Left lung (tissue), 14 donors: ENCODE measurements around the gene ZNF547. TPM values are rescaled to one million over a fixed set of nuclear protein-coding genes. Genes with fewer than 3 reads are reported as not detected.

Source experiments
- ATAC-seq: fragments of 200-7000 bp; cut with Tn5 transposase; one replicate; pipeline ENCODE4 v1.9.1; 2020; ENCODE audit warnings: moderate library complexity
- DNase-seq, 4 donors: peaks; one replicate each; pipeline ENCODE4 v3.0.0-alpha.2; 2013 to 2020
- H3K27ac ChIP-seq, 2 donors: fragments of 200-600 bp; sonication (generic) in 1 of 2; one replicate each; pipeline versions ENCODE4 v1.5.0 to v1.8.0; 2020 to 2021
- H3K27me3 ChIP-seq, 2 donors: fragments of 200-600 bp; sonication (generic) in 1 of 2; one replicate each; pipeline versions ENCODE4 v1.5.0 to v1.8.0; 2020 to 2021
- H3K36me3 ChIP-seq, 2 donors: fragments of 200-600 bp; sonication (generic) in 1 of 2; one replicate each; pipeline versions ENCODE4 v1.5.0 to v1.8.0; 2020 to 2021
- H3K4me1 ChIP-seq, 2 donors: fragments of 200-600 bp; one replicate each; pipeline ENCODE4 v1.8.0; 2021
- H3K4me3 ChIP-seq, 2 donors: fragments of 200-600 bp; sonication (generic) in 1 of 2; one replicate each; pipeline versions ENCODE4 v1.5.0 to v1.8.0; 2020 to 2021; ENCODE audit warnings: mild to moderate bottlenecking in 1 of 2
- H3K9me3 ChIP-seq, 2 donors: fragments of 200-600 bp; sonication (generic) in 1 of 2; one replicate each; pipeline versions ENCODE4 v1.5.0 to v1.8.0; 2020 to 2021
- CTCF ChIP-seq, 2 donors: fragments of 200-600 bp; sonication (generic) in 1 of 2; IDR thresholded peaks; one replicate each; pipeline versions ENCODE4 v1.5.0 to v1.8.0; 2021; ENCODE audit warnings: antibody characterized with exemption in 2 of 2
- intact Hi-C, 2 donors: fragments of 100-400 bp; cut with DNase I; formaldehyde crosslinking; loops; one replicate each; pipeline versions ENCODE4 v1.11.2 to v1.14.2; 2022
- long read RNA-seq, 12 donors: library from polyadenylated mRNA in 2 of 12; unstranded in 2 of 12; transcript quantifications; one replicate each; pipeline ENCODE4 v2.0.0 and lab custom pipeline, GENCODE V29; 2019 to 2026
- polyA plus RNA-seq, 6 donors: library from polyadenylated mRNA; unstranded; fragments of 120-200 nt; gene quantifications; one replicate each; pipeline ENCODE4 v1.2.1, GENCODE V29; 2013; ENCODE audit not compliant: insufficient read length in 6 of 6
- total RNA-seq, 2 donors: library from RNA; stranded (reverse); fragmentation: NEBNext Ultra II Directional; extraction: Animal tissue kit (Norgen Biotek cat#: 25700); gene quantifications; one replicate each; pipeline ENCODE4 v1.2.1, GENCODE V29; 2021
- donor health status: DM: no; HTN: yes; CAD: no.
- donor health status: DM: no; HTN: no; CAD: no.

Gene ZNF547
- 1 to 10 TPM; 2.3 to 3.0 TPM for total RNA-seq
- 1 to 10 TPM; 5.0 to 8.2 (median 6.3) TPM for polyA plus RNA-seq
- long read RNA-seq, donor 1 = 0 reads
- long read RNA-seq, donor 2 = 0 reads
- long read RNA-seq, donor 3 = 0 reads
- long read RNA-seq, donor 4, partial matches to known transcripts = 0 of 1 reads
- long read RNA-seq, donor 4, other reads (novel, unspliced or antisense) = 0 of 1 reads
- long read RNA-seq, donor 5, partial matches to known transcripts = 0 of 1 reads
- long read RNA-seq, donor 5, other reads (novel, unspliced or antisense) = 0 of 1 reads
- long read RNA-seq, donor 6, partial matches to known transcripts = 0 of 1 reads
- long read RNA-seq, donor 6, other reads (novel, unspliced or antisense) = 0 of 1 reads
- long read RNA-seq, donor 7, partial matches to known transcripts = 0 of 1 reads
- long read RNA-seq, donor 7, other reads (novel, unspliced or antisense) = 0 of 1 reads
- long read RNA-seq, donor 8 = 0 reads
- long read RNA-seq, donor 9 = 0 reads
- long read RNA-seq, donor 10, partial matches to known transcripts = 0 of 1 reads
- long read RNA-seq, donor 10, other reads (novel, unspliced or antisense) = 1 of 1 reads
- long read RNA-seq, donor 11 = 0 reads
- long read RNA-seq, donor 12 = 0 reads

GRCh38 chr19:57362997-57363687, at the start of gene ZNF547, which contains the start of gene TRAPPC2B:
TSS of gene ZNF547 (plus strand) at chr19:57363551. CDS start at chr19:57368556, 5,005 bp downstream.
TSS of gene TRAPPC2B (plus strand) at chr19:57363551. CDS start at chr19:57364834, 1,283 bp downstream.
- H3K27me3 ChIP-seq = no peaks in the 10 kb centered on the region
- peaks cover 0 to 44% of the 10 kb centered on the region in 2 donors for H3K9me3 ChIP-seq
- peaks cover 5 to 19% of the 10 kb centered on the region in 2 donors for H3K4me1 ChIP-seq
- peak; percentile 94 to 100 (median 100) for DNase-seq
- no peak for TF ChIP-seq CTCF (IDR thresholded peaks at IDR 0.05)
- peak within 1 kb of the TSS; percentile 92 to 94 for H3K27ac ChIP-seq
- peak; percentile 98 for ATAC-seq
- intact Hi-C loops = no loop called here
- H3K36me3 ChIP-seq = peaks cover 0 to 17% of the 10 kb centered on the region in 2 donors
- peak within 1 kb of the TSS; percentile 61 to 82 for H3K4me3 ChIP-seq

- TF ChIP-seq CTCF (IDR thresholded peaks at IDR 0.05) = no peak
- ATAC-seq = no peak
- DNase-seq = no peak
Observed at GRCh38 chr19:57314146-57314545, 49.2 kb upstream of the ZNF547 start.

GRCh38 chr19:57317503-57317902, 45.8 kb upstream of the ZNF547 start:
- no peaks in the 10 kb centered on the region for H3K9me3 ChIP-seq
- H3K36me3 ChIP-seq = no peaks in the 10 kb centered on the region
- peaks cover 9 to 15% of the 10 kb centered on the region in 2 donors for H3K4me1 ChIP-seq
- no peak for ATAC-seq
- intact Hi-C loops = no loop called here
- peak in 1 of 4 donors; percentile 76 for DNase-seq
- H3K4me3 ChIP-seq = no peak overlapping the region
- no peak overlapping the region for H3K27ac ChIP-seq
- peaks cover 9 to 49% of the 10 kb centered on the region in 2 donors for H3K27me3 ChIP-seq
- no peak for TF ChIP-seq CTCF (IDR thresholded peaks at IDR 0.05)

More at GRCh38 chr19:57314146-57314545, 49.2 kb upstream of the ZNF547 start:
- Histone ChIP-seq H3K4me3 (no peak overlapping the region), H3K4me1 (no peaks in the 10 kb centered on the region), H3K27ac (no peak overlapping the region), H3K36me3 (no peaks in the 10 kb centered on the region), H3K27me3 (peaks cover 9 to 49% of the 10 kb centered on the region in 2 donors), H3K9me3 (no peaks in the 10 kb centered on the region)
- intact Hi-C loops = no loop called here

GRCh38 chr19:57319869-57320179, 43.5 kb upstream of the ZNF547 start:
- Histone ChIP-seq H3K9me3 (peaks cover 0 to 3% of the 10 kb centered on the region in 2 donors), H3K27me3 (peaks cover 9 to 40% of the 10 kb centered on the region in 2 donors), H3K27ac (peak overlapping the region; percentile 83 to 84), H3K4me1 (peaks cover 9 to 19% of the 10 kb centered on the region in 2 donors), H3K36me3 (peaks cover 6 to 17% of the 10 kb centered on the region in 2 donors), H3K4me3 (peak overlapping the region; percentile 78 to 94)
- no peak for TF ChIP-seq CTCF (IDR thresholded peaks at IDR 0.05)
- no peak for DNase-seq
- intact Hi-C loops = no loop called here
- ATAC-seq = peak; percentile 36
